ENCODE results near the gene ECSIT.
A peak's percentile ranks its signal among the peaks of the same experiment; 100 is the strongest.

ECSIT gene

DNA sequence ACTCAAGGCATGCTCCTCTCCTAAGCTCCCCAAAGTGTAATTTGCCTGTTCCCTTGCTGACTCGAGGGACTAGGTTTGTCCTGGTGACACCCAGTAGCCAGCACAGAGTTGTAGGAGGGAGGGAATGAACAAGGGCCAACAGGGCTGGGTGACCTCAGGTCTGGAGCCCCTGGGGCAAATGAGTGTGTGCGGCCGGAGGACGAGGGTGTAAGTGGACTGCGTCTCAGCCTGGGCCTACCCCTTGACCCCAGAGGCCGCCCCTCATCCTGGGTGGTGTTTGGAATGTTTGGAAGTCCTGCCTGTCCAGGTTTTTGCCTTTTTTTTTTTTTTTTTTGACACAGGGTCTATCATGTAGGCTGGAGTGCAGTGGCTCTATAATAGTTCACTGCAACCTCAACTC lies 22.0 kb downstream of the ECSIT start:
- no peak overlapping the region for H3K4me3 ChIP-seq
- H3K27ac ChIP-seq, result no peak overlapping the region
- TF ChIP-seq, protein P1, sequence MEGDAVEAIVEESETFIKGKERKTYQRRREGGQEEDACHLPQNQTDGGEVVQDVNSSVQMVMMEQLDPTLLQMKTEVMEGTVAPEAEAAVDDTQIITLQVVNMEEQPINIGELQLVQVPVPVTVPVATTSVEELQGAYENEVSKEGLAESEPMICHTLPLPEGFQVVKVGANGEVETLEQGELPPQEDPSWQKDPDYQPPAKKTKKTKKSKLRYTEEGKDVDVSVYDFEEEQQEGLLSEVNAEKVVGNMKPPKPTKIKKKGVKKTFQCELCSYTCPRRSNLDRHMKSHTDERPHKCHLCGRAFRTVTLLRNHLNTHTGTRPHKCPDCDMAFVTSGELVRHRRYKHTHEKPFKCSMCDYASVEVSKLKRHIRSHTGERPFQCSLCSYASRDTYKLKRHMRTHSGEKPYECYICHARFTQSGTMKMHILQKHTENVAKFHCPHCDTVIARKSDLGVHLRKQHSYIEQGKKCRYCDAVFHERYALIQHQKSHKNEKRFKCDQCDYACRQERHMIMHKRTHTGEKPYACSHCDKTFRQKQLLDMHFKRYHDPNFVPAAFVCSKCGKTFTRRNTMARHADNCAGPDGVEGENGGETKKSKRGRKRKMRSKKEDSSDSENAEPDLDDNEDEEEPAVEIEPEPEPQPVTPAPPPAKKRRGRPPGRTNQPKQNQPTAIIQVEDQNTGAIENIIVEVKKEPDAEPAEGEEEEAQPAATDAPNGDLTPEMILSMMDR (IDR thresholded peaks at IDR 0.05), result no peak
- no peak for DNase-seq (ENCODE audit: low spot score)

DNA sequence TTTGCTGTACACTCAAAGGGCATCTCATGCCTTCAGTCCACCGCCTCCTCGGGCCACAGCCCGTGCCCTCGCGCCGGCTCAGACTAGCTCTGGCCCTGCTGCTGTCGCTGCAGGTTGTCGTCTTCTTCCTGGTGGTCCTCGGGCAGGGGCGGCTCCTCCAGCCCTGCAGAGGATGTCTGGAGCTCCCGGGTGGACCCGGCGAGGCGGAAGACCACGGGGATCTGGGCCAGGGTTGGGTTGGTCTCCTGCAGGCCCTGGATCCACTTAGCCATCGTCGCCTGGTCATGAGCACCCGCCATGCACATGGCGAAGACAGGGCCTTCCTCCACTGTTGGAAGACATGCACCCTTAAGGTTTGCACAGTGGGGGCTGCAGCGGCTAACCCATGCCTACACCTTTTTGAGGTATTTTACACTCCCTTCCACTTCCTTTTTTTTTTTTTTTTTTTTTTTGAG lies 22.8 kb downstream of the ECSIT start:
- DNase-seq (ENCODE audit: low spot score), result no peak
- Histone ChIP-seq H3K27ac (peak overlapping the region; percentile 94 to 95), H3K4me3 (peak overlapping the region; percentile 78)
- TF ChIP-seq, protein P1 (IDR thresholded peaks at IDR 0.05), result no peak

DNA sequence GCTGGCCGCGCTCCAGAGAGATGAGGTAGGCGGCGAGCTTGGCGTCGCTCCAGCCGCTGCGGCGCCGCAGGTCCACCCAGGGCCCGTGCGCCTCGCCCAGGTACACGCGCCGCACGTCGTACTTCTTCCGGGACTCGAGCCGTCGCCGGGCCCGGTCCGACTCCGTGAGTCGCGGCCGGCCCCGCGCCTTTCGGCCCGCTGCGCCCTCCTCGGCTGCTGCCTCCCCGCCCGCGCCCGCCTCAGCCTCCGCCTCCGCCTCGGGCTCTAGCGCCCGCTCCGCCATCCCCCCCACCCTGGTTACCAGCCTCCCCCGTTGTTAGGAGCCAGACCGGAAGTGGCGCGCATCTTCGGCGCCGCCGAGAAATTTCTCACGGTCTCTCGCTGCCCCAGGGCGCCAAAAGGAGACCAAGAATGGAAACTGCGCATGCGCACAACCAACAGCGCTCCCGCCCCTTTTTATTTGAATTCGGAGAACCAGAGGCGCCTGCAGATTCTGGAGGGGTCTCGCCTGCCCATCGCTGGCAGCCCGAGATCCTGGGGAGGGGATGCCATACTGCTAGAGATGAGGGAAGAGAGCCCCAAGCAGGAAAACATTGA lies 23.3 kb downstream of the ECSIT start, which contains the start of gene ZNF653:
ZNF653 (minus strand) TSS at position 336 of the 597 bp plus-strand sequence; CDS start at position 283, 53 bp downstream.
- Histone ChIP-seq H3K27ac (peak within 1 kb of the TSS; percentile 94 to 95), H3K4me3 (peak within 1 kb of the TSS; percentile 78)

DNA sequence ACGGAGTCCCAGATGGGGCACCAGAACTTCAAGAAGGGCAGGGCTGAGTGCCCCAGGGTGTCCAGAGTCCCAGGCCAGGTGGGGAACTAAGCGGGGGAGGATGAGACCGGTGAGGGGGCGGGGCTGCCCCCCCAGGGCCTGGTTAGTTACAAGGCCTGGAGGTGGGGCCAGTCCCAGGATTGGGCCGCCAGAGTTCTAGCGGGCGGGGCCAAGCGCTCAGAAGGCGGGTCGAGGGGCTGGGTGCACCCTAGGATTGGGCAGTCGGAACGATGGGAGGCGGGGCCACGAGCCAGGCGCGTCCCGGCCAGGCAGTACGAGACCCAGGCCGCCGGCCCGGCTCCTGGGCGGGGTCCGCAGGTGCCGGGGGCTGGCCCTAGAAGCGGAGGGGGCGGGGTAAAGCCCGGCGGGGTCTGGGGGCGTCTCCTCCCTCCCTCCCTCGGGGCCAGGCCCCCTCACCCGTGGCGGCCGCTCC lies 23.9 kb downstream of the ECSIT start:
- Histone ChIP-seq H3K27ac (peak overlapping the region; percentile 94 to 95), H3K4me3 (peak overlapping the region; percentile 78)
- peak; percentile 98 for DNase-seq (ENCODE audit: low spot score)
- TF ChIP-seq, protein P1 (IDR thresholded peaks at IDR 0.05), result no peak

More for the DNA sequence above, 23.3 kb downstream of the ECSIT start, which contains the start of gene ZNF653:
- DNase-seq (ENCODE audit: low spot score), result peak; percentile 94
- TF ChIP-seq, protein P1 (IDR thresholded peaks at IDR 0.05), result no peak

DNA sequence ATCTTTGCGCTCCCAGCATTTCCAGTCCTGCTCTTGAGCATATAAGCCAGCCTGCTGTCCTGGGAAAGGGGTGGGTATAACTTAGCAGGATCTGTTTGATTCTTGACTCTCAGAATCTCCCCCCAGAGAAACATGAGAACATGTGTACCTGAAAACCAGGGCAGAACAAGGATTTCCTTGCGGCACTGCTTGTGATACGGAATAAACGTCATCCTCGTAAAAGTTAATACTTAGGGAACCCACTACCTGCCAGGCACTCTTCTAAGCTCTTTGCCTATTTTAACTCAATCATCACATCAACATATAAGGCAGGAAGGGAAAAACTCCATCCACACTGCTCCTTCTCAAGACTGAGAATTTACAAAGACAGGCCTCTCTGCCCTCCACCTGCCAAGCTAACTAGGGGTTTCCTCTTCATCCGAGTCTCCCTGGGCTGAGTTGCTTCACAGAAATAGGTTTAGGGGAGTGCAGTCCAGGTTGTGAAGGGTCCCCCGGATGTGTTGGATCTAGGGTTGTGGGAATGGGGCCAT lies 24.4 kb downstream of the ECSIT start:
- TF ChIP-seq, protein P1 (IDR thresholded peaks at IDR 0.05), result no peak
- peak overlapping the region; percentile 94 to 95 for H3K27ac ChIP-seq
- DNase-seq (ENCODE audit: low spot score), result no peak
- H3K4me3 ChIP-seq, result peak overlapping the region; percentile 78

DNA sequence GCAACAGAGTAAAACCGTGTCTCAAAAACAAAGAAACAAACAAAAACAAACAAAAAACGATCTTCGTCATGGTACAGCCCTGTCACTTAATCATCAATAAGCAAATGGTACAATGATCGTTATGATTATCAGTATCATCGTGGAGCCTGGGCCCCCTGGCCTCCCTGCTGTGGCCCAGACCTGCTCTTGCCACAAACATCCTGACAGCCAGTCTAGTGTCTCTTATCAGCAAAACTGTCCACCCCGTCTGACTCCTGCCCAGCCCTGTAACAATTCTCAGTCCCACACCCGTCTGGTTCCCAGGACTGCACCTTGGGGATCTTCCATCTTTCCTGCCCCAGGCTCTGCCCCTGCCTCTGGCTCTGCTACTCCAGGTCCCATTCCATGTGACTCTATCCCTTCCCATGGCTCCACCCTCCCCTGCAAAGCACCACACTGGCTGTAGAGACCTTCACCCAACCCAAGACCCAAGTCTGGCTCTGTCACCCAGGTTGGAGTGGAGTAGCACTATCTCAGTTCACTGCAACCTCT lies 29.0 kb downstream of the ECSIT start:
- DNase-seq (ENCODE audit: low spot score), result no peak
- H3K4me3 ChIP-seq, result no peak overlapping the region
- H3K27ac ChIP-seq, result no peak overlapping the region
- TF ChIP-seq, protein P1 (IDR thresholded peaks at IDR 0.05), result no peak

Measured in coronary artery (tissue), 2 donors.